ENCODE measurements around the gene SSTR3.

DNA sequence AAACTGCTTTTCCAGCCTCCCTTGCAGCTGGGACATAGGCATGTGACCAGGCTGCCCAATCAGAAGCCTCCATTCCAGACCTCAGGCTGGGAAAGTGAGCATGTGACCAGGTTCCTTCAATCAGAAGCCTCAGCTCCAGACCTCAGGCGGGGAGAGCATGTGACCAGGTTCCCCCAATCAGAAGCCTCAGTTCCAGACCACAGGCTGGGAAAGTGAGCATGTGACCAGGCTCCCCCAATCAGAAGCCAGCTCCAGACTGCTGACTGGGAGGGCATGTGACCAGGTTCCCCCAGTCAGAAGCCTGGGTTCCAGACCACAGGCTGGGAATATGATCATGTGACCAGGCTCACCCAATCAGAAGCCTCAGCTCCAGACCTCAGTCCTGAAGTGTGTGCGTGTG, 50.8 kb downstream of the SSTR3 start:
- TF ChIP-seq POLR2A (IDR thresholded peaks at IDR 0.05; ENCODE audit: low read depth, low read length): no peak
- TF ChIP-seq TAF1 (IDR thresholded peaks at IDR 0.05; ENCODE audit: borderline replicate concordance, low read depth, low read length): no peak
